HEK293T (cell line): Measurements from ENCODE around the gene FAM240A.

Experiments
- ARNT ChIP-seq: fragments of 450-650 bp; IDR thresholded peaks from 2 replicates; pipeline ENCODE4 v1.6.1; 2017; ENCODE audit warnings: mild to moderate bottlenecking
- NFRKB ChIP-seq: fragments of 450-650 bp; IDR thresholded peaks from 2 replicates; pipeline ENCODE4 v1.6.1; 2016; ENCODE audit warnings: mild to moderate bottlenecking, moderate library complexity

DNA sequence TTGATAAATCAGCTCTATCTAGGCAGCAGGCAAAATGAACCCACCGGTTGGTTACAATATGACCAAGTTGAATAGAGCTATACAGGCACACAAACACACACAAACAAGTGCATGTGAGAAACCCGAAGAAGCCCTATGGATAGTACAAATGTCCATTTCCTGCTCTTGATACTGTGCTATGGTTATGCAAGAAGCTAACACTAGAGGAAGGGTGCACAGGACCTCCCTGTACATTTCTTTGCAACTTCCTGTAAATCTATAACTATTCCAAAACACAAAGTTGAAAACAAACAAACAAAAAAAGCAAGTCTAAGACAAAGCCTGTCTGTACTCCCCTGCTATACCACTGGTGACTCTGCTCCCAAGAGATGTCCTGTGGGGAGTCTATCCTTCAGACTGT lies 8.2 kb upstream of the FAM240A start:
- TF ChIP-seq NFRKB (no peak), ARNT (no peak)
